KOPT-K1 (cell line): ENCODE measurements around the gene TMEFF1.
"Not testable (repeated sequence)": the region's sequence is repeated elsewhere in the genome, so short reads cannot be mapped to it uniquely, and the experiment has no call there.

Source experiments
- H3K27ac ChIP-seq: fragments of 200-600 bp; sonication (generic); 2 replicates; pipeline ENCODE4 v1.5.1; 2016; ENCODE audit warnings: antibody characterized with exemption, mild to moderate bottlenecking, low read depth, low read length; ENCODE audit not compliant: poor library complexity, severe bottlenecking
- H3K36me3 ChIP-seq: fragments of 200-600 bp; sonication (generic); 2 replicates; pipeline ENCODE4 v1.5.1; 2017; ENCODE audit warnings: antibody characterized with exemption, mild to moderate bottlenecking, low read length, moderate library complexity; ENCODE audit not compliant: insufficient read depth
- H3K9me3 ChIP-seq: fragments of 200-600 bp; sonication (generic); 2 replicates; pipeline ENCODE4 v1.5.1; 2017; ENCODE audit warnings: antibody characterized with exemption, low read length, mild to moderate bottlenecking; ENCODE audit not compliant: insufficient read depth, poor library complexity, severe bottlenecking

Gene TMEFF1

DNA sequence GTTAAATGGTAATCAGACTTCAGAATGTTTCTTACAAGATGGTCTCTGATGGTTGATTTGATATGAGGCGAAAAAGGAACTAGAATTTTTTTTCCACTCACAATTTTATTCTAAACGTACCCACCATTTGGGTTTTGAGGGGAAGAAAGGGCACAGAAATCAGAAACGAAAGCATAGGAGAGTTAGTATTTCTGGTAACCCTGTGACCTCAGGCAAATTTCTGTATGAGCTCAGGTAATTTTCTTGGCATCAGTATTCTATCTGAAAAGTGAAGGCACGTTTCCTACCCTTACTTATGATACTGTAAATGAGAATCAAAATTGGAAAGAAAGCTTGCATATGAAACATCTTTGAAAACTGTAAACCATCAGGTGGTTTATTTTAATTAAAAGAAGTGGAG, 26.5 kb downstream of the TMEFF1 start:
- H3K9me3 ChIP-seq: no peaks in the 10 kb centered on the region
- H3K36me3 ChIP-seq: no peaks in the 10 kb centered on the region
- no peak overlapping the region for H3K27ac ChIP-seq

DNA sequence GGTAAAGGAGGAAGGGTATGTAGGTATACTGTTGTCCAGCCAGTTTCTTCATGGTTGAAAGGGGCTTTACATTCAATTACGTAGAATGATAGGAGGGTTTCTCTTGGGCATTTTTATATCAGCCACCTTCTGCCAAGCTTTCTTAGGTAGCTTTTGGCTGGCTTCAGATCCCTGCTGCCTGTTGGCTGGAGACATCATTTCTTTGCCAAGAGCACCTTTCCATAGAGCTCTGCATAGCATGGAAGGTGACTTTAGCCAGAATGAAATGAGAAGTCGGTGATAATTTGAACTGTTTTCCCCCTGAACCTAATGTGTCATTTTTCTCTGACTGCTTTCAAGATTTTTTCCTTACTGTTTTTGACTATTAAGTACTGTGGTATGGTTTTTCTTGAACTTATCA, 26.9 kb downstream of the TMEFF1 start:
- no peaks in the 10 kb centered on the region for H3K9me3 ChIP-seq
- no peaks in the 10 kb centered on the region for H3K36me3 ChIP-seq

DNA sequence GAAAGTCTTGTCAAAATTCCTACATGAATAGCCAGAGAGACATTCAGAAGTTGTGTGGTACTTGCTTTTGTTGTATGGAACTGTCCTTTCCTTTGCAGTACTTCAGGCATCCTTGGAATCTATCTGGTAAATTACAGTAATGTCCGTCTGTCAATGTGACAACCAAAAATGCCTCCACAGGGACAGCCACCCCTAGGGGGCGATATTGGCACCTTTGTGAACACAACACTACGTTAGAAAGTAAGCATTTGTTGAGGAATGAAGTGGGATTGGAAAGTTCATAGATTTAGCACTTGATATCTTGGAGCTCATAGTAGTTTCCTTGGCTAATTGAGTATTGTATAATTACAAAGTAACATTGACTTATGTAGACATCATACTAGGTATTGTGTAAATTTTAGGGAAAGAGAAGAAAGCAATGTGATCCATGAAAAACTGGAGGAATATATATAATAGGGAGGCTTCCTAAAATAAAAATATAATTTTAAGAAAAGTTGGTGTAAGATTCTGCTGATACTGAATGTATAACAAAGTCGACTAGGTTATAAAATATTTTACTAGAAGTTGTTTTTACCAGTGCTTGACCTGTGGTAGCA, 32.7 kb downstream of the TMEFF1 start:
- H3K27ac ChIP-seq: no peak overlapping the region
- H3K36me3 ChIP-seq: peaks cover 10% of the 10 kb centered on the region; the same call in 1 of the 2 replicates
- no peaks in the 10 kb centered on the region for H3K9me3 ChIP-seq

More for the DNA sequence above, 26.9 kb downstream of the TMEFF1 start:
- H3K27ac ChIP-seq: no peak overlapping the region

DNA sequence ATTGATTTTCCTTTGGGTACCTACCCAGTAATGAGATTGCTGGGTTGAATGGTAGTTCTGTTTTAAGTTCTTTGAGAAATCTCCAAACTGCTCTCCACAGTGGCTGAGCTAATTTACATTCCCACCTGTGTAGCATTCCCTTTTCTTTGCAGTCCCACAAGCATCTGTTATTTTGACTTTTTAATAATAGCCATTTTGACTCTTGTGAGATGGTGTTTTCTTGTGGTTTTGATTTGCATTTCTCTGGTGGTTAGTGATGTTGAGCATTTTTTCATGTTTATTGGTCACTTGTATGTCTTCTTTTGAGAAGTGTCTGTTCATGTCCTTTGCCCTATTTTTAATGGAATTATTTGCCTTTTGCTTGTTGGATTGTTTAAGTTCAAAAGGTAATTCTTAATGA, 34.4 kb downstream of the TMEFF1 start:
- H3K27ac ChIP-seq, H3K9me3 ChIP-seq: not testable (repeated sequence)
- H3K36me3 ChIP-seq: peaks cover 13% of the 10 kb centered on the region; the same call in 1 of the 2 replicates

DNA sequence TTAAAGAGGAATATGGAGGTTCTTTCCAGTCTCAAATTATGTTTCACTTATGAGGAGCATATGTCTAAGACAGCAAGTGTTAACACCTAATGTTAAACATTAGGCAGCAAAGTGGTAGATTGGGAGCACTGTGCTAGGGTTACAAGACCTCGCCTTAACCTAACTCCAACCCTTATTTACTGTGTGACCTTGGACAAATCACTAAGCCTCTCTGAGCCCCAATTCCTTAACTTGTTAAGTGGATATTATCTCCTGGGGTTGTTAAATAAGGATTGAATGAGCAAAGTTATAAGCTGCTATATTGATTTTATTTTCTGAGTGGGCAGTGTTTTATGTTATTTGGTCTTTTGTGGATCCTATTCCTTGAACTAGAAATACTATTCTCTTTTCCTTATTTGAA, 38.3 kb downstream of the TMEFF1 start:
- Histone ChIP-seq H3K9me3 (no peaks in the 10 kb centered on the region), H3K36me3 (peaks cover 13% of the 10 kb centered on the region; the same call in 1 of the 2 replicates), H3K27ac (no peak overlapping the region)

DNA sequence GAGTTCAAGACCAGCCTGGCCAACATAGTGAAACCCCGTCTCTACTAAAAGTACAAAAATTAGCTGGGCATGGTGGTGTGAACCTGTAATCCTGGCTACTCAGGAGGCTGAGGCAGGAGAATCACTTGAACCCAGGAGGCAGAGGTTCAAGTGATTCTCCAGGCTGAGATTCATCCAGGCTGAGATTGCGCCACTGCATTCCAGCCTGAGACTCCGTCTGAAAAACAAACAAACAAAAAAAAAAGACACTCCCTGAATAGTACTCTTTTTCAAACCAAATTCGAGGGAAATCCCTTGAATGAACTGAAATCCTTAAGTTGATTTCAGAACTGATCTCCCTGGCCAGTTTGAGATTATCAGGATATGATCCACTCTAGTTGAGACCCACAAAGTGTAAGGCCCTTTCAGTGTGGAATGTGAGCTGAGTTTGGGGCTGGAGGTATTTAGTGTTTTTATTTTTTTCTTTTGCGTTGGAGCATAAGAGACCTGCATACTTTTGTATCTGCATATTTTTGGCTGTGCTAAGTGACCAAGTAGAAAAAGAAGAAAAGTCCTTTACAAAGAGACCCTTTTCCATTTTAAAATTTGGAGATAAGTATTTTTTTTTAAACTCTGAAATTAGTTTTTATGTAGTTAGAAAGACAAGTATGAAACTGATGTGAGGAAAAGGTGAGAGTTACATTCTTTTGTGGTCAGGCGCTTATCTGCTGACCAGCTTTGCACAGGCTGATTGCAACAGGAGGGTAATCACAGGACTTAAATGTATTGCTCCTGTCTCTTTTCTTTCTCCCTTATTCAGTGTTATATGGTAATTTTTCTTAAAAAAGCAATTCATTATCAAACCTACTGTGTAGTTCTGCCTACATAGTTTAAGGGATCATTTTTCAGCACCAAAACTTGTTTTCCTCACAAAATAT, 42.9 kb downstream of the TMEFF1 start:
- no peak overlapping the region for H3K27ac ChIP-seq
- H3K9me3 ChIP-seq: no peaks in the 10 kb centered on the region
- 0 out of 2 replicates have a peak, but pooled peaks cover under 1% of the 10 kb centered on the region for H3K36me3 ChIP-seq

DNA sequence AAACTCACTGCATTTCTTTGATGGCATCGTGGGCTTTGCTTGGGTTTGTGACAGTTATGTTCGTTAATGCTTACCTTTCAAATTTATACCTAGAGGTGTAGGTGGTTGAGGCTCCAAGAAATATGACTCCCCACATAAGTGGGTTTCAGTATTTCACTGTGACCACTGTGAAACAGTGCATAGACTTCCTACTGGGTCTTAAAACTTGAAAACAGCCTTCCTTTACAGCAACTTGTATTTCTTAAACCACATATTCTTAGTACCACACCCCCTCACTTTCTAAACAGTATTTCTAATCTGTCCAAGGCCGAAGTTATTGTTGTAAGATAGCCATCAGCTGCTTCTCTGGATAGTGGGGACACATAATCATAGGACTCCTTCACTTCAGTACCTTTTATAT, 48.3 kb downstream of the TMEFF1 start:
- Histone ChIP-seq H3K9me3 (no peaks in the 10 kb centered on the region), H3K36me3 (no peaks in the 10 kb centered on the region), H3K27ac (peak overlapping the region; percentile 59)

DNA sequence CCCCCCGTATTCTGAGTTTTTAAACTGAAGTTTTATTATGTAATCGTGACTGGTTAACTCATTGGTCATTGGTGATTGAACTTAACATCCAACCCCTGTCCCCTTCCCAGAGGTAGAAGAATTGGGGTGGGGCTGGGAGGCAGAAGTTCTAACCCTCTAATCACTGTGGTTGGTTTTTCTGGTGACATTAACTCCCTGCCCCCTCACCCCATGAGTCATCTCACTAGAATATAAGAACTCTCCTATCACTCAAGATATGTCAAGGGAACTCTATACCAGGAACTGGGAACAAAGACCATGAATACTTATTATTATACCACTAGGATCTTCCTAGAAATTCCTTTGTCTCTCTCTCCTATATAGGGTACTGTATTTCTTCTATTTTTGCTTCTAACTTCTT, 52.6 kb downstream of the TMEFF1 start:
- Histone ChIP-seq H3K9me3 (no peaks in the 10 kb centered on the region), H3K36me3 (no peaks in the 10 kb centered on the region), H3K27ac (no peak overlapping the region)

DNA sequence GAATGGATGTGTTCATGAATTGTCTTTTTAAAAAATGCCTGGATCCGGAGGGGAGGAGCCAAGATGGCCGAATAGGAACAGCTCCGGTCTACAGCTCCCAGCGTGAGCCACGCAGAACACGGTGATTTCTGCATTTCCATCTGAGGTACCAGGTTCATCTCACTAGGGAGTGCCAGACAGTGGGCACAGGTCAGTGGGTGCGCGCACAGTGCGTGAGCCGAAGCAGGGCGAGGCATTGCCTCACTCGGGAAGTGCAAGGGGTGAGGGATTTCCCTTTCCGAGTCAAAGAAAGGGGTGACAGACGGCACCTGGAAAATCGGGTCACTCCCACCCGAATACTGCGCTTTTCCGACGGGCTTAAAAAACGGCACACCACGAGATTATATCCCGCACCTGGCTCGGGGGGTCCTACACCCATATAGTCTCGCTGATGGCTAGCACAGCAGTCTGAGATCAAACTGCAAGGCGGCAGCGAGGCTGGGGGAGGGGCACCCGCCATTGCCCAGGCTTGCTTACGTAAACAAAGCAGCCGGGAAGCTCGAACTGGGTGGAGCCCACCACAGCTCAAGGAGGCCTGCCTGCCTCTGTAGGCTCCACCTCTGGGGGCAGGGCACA, 54.3 kb downstream of the TMEFF1 start:
- not testable (repeated sequence) for H3K27ac ChIP-seq, H3K9me3 ChIP-seq, H3K36me3 ChIP-seq

DNA sequence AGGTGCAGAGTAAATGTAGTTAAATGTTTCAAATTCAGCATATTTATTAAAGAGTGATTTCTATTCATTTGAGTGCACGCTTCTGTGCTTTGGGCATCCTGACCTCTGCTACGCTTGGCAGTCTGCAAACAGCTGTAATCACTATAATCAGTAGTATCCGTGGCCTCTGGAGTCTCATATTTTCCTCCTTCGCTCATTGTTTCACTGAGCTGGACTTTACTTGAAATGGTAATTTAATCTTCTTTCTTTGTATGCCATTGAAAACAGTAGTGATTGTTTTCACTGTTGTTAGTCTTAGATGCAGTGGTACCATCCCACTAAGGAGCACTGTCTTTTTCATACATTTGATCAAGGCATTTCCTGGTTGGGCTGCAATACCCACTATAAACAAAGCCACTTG, 61.5 kb downstream of the TMEFF1 start:
- Histone ChIP-seq H3K27ac (no peak overlapping the region), H3K9me3 (no peaks in the 10 kb centered on the region), H3K36me3 (no peaks in the 10 kb centered on the region)

DNA sequence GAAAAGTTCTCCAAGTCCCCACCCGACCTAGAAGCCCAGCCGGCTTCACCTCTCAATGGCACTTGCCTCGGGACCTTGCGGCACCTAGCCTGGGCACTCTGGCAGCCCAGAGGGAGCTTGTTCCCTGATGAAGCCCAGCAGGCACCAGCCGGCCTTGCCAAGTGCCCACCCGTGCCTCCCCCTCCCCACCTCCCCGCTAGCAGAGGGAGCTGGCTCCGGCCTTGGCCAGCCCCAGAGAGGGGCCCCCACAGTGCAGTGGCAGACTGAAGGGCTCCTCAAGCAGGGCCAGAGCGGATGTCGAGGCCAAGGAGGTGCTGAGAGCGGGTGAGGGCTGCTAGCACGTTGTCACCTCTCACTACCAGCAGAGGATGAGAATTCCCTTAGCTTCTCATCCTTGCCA, 67.4 kb downstream of the TMEFF1 start:
- H3K9me3 ChIP-seq: peaks cover 13% of the 10 kb centered on the region
- H3K36me3 ChIP-seq: no peaks in the 10 kb centered on the region; the same call in 1 of the 2 replicates
- no peak overlapping the region for H3K27ac ChIP-seq

DNA sequence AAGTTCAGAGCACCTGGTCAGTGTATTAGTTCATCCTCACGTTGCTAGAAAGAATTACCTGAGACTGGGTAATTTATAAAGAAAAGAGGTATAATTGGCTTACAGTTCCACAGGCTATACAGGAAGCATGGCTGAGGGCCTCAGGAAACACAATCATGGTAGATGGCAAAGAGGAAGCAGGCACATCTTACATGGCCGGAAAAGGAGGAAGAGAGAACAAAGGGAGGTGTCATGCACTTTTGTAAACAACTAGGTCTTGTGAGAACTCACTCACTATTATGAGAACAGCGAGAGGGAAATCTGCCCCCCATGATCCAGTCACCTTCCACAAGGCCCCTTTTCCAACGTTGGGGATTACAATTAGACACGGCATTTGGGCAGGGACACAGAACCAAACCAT, 76.1 kb downstream of the TMEFF1 start:
- H3K27ac ChIP-seq: no peak overlapping the region
- H3K36me3 ChIP-seq: no peaks in the 10 kb centered on the region; the same call in 1 of the 2 replicates
- H3K9me3 ChIP-seq: peaks cover 15% of the 10 kb centered on the region

DNA sequence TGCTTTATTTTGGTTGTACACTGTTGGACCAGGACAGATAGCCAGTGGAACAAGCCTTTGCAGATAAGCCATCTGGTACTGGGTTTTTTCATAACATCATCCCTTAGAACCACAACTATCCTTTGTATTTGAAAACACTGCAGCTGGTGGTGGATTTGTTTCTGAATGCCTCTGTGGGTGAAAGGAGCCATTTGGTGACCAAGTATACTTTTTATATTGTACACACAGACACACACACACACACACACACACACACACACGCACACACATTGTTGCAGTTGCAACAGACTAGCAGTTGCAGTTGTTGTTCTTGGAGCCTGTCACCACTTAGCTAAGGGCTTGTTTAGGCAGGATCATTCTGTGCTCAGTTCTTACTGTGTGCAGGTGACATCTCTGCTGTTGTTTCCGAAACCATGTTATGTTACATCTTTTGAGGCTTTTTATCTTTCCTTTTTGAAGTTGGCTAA, 82.0 kb downstream of the TMEFF1 start:
- H3K36me3 ChIP-seq: no peaks in the 10 kb centered on the region
- H3K9me3 ChIP-seq: no peaks in the 10 kb centered on the region
- H3K27ac ChIP-seq: no peak overlapping the region

DNA sequence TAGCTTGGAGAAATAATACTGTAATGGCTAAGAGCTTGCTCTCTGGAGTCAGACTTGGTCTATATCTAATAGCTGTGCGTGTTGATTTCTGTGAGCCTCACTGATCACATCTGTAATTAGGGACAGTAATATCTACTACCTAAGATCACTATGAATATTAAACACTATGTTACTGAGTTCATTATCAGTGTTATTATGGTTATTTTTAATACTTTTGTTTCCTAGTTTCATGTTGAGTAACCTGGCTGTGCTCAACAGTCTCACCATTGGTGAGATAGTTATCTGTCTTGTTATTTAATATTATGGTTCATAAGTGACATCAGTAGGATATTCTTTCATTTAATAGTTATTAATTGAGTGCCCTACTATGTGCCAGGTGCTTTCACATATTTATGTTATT, 82.5 kb downstream of the TMEFF1 start:
- H3K9me3 ChIP-seq: no peaks in the 10 kb centered on the region
- H3K36me3 ChIP-seq: no peaks in the 10 kb centered on the region
- no peak overlapping the region for H3K27ac ChIP-seq

DNA sequence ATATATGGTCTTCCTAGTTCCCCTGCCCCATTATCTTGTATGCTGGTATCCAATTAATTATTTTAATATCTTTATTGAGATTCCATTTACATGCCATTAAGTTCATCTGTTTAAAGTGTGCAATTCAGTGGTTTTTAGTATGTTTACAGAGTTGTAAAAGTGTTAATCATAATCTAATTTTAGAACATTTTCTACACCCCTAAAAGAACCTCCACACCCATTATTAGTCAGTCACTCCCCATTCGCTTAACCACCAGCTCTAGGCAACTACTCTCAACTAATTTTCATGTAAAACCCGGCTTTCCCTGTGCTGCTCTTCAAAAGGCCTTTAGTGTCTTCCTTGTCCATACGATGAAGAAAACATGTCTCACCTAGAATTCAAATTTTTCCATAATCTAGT, 84.1 kb downstream of the TMEFF1 start:
- Histone ChIP-seq H3K9me3 (no peaks in the 10 kb centered on the region), H3K27ac (no peak overlapping the region), H3K36me3 (no peaks in the 10 kb centered on the region)
